Measurements from ENCODE around the gene COX8A.
A peak's percentile ranks its signal among the peaks of the same experiment; 100 is the strongest.

COX8A gene

DNA sequence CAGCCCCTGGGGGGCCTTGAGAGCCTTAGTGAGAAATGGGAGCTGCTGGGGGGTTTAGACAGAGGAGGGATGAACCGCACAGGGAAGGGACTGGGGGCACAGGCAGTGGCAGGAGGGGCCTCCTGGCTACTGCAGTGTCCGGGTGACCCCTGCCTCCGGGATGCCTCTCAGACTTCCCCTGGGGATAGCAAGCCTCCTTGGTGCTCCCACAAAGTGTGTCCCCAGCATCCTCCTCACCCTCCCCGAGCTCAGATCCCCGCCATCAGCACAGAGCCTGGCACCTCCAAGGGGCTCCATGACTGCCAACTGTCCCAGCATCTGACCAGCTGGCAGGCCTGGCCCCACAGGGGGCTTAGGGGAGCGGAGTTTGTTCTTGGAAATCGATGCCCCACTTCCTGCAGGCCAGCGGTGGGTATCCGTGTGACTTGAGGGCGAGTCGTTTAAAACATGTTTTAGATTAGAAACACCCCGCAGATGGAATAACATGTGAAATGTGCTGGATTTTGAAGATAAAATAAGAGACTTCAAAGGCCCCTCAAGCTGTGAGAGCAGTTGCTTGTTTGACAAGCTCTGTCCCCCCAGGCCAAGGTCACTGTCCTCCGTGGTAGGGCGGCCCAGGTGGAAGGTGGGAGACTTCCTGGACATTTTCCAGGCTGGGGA, 47.8 kb downstream of the COX8A start:
- DNase-seq: peak in 1 of 14 donors; percentile 22

DNA sequence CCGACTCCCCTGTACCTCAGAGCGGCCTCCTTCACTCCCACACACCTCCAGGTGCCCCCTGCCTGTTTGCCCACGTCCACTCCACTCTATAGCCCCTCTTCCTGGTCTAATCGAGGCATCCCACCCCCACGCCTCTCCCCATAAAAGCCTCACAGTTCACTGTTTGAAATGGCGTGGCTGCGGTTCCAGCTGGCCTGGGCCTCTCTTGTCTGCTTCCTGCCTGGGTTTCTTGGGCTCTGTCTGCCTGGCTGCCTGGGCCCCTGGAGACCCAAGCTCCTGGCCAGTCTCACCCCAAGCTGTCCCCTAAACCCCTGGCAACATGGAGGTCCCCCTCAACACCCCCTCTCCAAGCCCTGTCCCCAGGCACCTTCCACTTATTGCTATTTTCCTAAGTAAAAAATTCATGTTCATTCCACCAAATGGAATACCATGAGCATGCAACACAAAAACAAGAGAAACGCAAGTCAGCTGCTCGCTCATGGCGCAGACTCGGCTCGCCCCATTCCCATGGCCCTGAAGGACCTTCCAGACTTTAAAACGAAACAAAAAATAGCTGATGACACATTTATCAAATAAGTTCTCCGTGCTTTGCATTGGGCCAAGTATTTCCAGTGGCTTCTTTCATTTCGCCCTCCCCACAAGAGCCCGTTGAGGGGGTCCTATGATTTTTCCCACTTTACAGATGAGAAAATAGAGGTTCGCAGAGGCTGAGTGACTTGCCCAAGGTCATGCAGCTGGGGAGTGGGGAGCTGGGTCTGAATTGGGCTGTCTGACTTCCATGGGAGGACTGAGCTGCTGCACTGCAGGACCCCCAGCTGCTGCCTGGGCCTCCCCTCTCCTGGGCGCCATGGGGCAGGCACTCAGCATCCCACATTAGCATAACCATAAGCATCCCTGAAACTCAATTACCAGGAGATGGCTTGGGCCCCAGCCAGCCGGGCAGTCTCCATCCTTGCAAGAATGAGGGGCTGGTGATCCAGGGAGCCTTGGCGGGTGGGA, 49.6 kb downstream of the COX8A start:
- no peak for DNase-seq

- DNase-seq: no peak
Observed at GRCh38 chr11:64025205-64025604, 50.8 kb downstream of the COX8A start.

Measured in C1 segment of cervical spinal cord (tissue), 14 donors.